Activated naive CD8-positive, alpha-beta T cell treated with anti-CD3 and anti-CD28 coated beads for 36 hours (primary cell): Measurements from ENCODE around the gene IP6K3. TPM values are rescaled to one million over a fixed set of nuclear protein-coding genes. Genes with fewer than 3 reads are reported as not detected.

Source experiments
- DNase-seq: peaks from one replicate; pipeline ENCODE4 v3.0.0; 2021
- H3K27ac Mint-ChIP-seq: one replicate; pipeline ENCODE4 v1.8.0; 2022; ENCODE audit warnings: mild to moderate bottlenecking, moderate library complexity, mixed read lengths
- H3K27me3 Mint-ChIP-seq: one replicate; pipeline ENCODE4 v1.8.0; 2022; ENCODE audit warnings: mild to moderate bottlenecking, mixed read lengths
- H3K36me3 Mint-ChIP-seq: one replicate; pipeline ENCODE4 v1.8.0; 2021; ENCODE audit warnings: mild to moderate bottlenecking, mixed read lengths
- H3K4me1 Mint-ChIP-seq: one replicate; pipeline ENCODE4 v1.8.0; 2021; ENCODE audit warnings: mixed read lengths
- H3K4me3 Mint-ChIP-seq: one replicate; pipeline ENCODE4 v1.8.0; 2022; ENCODE audit warnings: mild to moderate bottlenecking, moderate library complexity, mixed read lengths
- H3K9me3 Mint-ChIP-seq: one replicate; pipeline ENCODE4 v1.8.0; 2022; ENCODE audit warnings: mixed read lengths
- total RNA-seq, 2 experiments: library from RNA; stranded (reverse); gene quantifications; one replicate each; pipeline ENCODE4 v1.2.3, GENCODE V29; 2021

IP6K3 gene, protein sequence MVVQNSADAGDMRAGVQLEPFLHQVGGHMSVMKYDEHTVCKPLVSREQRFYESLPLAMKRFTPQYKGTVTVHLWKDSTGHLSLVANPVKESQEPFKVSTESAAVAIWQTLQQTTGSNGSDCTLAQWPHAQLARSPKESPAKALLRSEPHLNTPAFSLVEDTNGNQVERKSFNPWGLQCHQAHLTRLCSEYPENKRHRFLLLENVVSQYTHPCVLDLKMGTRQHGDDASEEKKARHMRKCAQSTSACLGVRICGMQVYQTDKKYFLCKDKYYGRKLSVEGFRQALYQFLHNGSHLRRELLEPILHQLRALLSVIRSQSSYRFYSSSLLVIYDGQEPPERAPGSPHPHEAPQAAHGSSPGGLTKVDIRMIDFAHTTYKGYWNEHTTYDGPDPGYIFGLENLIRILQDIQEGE
- not detected for total RNA-seq

DNA sequence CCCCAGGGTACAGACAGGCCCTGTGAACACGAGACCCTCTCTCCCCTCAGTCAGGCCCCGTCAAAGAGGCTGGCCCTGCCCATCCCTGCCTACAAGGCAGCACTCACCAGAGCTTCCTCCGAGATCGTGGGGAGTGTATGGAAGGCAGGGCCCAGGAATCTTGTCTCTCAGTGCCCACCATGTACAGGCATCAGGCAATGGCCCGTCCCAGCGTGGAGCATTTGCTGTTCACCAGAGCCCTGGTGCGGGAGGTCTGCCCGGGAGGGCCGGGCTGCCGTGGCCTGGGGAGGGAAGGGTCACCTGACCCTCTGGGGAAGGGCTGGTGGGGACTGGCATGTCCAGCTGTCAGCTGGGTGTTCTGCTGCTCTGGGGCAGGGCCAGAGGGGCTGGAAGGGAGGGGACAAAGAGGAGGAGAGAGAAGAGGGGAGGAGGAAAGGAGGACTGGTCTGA is at the start of gene IP6K3:
Gene IP6K3, minus strand, starts transcription at position 255 of the 450 bp plus-strand sequence. CDS start 11,429 bp downstream, outside the sequence.
- Mint-ChIP-seq H3K4me3 (no peak within 1 kb of the TSS), H3K9me3 (no peaks in the 10 kb centered on the region), H3K4me1 (no peaks in the 10 kb centered on the region), H3K27ac (no peak within 1 kb of the TSS), H3K27me3 (peaks cover 10% of the 10 kb centered on the region), H3K36me3 (no peaks in the 10 kb centered on the region)
- DNase-seq = no peak

DNA sequence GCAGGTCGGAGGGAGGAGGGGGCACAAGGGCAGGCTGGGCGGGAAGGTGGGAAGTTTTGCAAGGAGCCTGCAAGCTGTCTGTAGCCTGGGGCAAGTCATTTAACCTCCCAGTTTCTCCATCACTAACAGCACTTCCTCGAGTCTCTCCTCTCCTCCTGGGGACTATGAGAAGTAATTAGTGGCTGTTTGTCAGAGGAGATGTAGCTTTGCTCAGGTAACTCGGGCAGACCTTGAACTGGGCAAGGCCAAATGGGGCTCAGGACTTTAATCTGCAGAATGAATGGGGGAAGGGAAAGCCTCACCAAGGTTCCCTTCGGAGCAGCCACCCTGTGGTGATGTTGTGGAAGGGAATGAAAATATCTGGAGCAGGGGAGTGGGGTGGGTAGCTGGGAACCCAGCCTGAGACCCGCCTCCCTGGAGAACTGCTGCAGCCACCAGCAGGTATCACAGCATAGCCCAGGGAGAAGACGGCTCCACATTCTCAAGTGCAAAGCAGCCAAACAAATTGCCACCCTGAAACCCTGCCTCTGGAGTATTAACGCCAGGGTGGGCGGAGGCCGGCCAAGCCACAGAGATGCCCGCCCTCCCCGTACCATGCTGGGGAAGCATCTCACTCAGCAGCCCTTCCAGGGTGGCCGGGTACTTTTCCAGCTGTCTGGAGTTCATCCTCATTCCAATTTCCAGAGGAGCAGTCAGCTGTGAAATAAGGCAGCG is 48.4 kb upstream of the IP6K3 start:
- H3K4me3 Mint-ChIP-seq = no peak overlapping the region
- no peaks in the 10 kb centered on the region for H3K36me3 Mint-ChIP-seq
- DNase-seq = no peak
- H3K27me3 Mint-ChIP-seq = peaks cover 14% of the 10 kb centered on the region
- no peaks in the 10 kb centered on the region for H3K9me3 Mint-ChIP-seq
- H3K27ac Mint-ChIP-seq = no peak overlapping the region
- H3K4me1 Mint-ChIP-seq = no peaks in the 10 kb centered on the region

DNA sequence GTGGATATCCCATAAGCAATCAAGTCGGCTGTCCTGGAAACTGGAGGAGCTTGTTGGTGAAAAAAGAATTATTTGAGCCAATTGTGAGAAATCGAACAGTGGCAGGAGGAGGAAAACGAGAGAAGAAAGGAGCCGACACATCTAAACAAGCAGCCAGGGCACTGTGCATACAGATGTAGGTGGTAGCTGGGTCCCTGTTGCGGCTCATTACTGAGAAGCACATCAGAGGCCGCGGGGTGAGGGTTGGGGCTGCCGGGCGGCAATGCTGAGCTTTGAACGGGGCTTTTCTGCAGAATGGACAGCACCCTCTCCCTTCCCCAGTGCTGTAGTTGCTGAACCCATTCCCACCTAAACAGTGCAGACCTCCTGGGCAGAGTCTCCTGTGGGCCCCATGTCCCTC is 46.3 kb upstream of the IP6K3 start:
- Mint-ChIP-seq H3K27me3 (peaks cover 9% of the 10 kb centered on the region), H3K4me3 (no peak overlapping the region), H3K9me3 (no peaks in the 10 kb centered on the region), H3K36me3 (peaks cover under 1% of the 10 kb centered on the region), H3K27ac (no peak overlapping the region), H3K4me1 (peaks cover 9% of the 10 kb centered on the region)
- DNase-seq = no peak

DNA sequence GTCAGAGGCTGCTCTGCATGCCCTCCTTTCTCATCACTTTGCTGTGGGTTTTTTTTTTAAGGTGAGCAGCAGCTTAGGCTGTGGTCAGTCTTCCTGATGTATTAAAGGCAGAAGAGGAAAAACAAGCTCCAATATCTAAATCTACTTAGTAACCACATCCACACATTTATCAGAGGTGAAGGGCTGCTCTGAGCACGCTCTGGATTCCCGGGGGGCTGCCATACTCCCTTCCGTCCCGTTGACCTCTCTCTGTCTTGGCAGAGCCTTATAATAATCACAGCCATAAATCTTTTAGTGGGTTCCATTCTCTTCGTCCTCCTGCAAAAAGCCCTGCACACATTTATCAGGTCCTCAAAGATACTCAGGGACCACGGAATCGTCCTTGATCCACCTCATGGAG is 44.9 kb upstream of the IP6K3 start:
- Mint-ChIP-seq H3K9me3 (no peaks in the 10 kb centered on the region), H3K27me3 (no peaks in the 10 kb centered on the region), H3K27ac (no peak overlapping the region), H3K4me3 (no peak overlapping the region), H3K4me1 (peaks cover 21% of the 10 kb centered on the region), H3K36me3 (peaks cover 4% of the 10 kb centered on the region)
- no peak for DNase-seq

DNA sequence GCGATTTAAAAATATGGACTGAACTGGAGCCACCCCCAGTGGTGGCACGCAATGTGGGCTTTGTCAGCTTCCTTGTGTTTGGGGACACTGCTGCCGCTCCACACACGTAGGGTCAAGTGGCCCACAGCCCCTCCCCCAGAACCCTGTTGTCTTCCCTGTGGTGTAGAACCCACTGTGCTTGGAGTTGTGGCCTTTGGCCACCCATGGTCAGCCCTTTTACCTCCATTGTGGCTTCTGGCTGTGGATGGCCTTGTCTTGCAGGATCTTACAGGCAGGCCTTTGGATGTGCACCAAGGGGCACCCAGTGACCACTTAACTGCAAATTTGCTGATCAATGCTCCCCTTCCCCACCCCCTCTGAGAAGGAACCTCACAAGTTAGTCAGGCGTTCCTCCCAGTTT is 44.2 kb upstream of the IP6K3 start:
- H3K27me3 Mint-ChIP-seq = no peaks in the 10 kb centered on the region
- H3K4me3 Mint-ChIP-seq = no peak overlapping the region
- DNase-seq = no peak
- H3K36me3 Mint-ChIP-seq = peaks cover 8% of the 10 kb centered on the region
- H3K9me3 Mint-ChIP-seq = no peaks in the 10 kb centered on the region
- no peak overlapping the region for H3K27ac Mint-ChIP-seq
- H3K4me1 Mint-ChIP-seq = peaks cover 28% of the 10 kb centered on the region

DNA sequence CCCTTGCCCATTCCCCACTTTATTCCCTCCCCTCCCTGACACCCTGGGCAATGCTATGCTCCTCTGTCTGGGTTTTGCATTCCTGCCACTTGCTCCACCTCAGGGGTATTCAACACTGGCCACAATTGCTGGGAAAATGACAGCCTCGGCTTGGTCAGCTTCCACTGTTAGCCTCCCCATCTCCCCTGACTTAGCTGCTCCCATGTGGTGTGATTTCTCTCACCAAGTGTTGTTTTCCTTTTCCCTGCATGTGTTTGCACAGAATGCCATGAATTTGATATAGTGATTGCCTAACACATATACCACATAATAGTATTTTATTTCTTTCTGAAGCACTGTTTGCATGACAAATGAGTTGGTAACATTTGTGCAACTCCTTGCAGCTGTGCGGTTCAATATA is 43.7 kb upstream of the IP6K3 start:
- no peak overlapping the region for H3K4me3 Mint-ChIP-seq
- peaks cover 33% of the 10 kb centered on the region for H3K4me1 Mint-ChIP-seq
- H3K27ac Mint-ChIP-seq = no peak overlapping the region

DNA sequence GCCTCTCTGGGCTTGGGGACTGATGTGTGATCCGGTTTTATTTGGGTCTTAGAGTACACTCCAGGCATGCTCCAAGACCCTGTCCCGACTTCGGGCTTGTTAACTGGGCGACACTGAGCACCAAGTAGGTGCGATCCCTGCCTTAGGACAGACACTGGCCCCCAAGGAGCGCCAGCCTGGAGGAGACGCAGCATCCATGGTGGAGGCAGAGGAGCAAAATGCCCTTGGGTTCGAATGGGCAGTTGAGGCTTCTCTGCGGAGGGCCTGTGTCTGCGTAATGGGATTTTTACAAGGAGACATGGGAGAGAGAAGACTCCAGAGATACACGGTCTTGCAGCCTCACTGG is 42.8 kb upstream of the IP6K3 start:
- H3K4me1 Mint-ChIP-seq = peaks cover 42% of the 10 kb centered on the region
- no peak for DNase-seq
- no peaks in the 10 kb centered on the region for H3K9me3 Mint-ChIP-seq
- no peaks in the 10 kb centered on the region for H3K27me3 Mint-ChIP-seq
- H3K27ac Mint-ChIP-seq = peak overlapping the region; percentile 82
- H3K36me3 Mint-ChIP-seq = peaks cover 14% of the 10 kb centered on the region
- H3K4me3 Mint-ChIP-seq = peak overlapping the region; percentile 78

More for the DNA sequence above, 43.7 kb upstream of the IP6K3 start:
- Mint-ChIP-seq H3K9me3 (no peaks in the 10 kb centered on the region), H3K36me3 (peaks cover 8% of the 10 kb centered on the region), H3K27me3 (no peaks in the 10 kb centered on the region)
- no peak for DNase-seq

DNA sequence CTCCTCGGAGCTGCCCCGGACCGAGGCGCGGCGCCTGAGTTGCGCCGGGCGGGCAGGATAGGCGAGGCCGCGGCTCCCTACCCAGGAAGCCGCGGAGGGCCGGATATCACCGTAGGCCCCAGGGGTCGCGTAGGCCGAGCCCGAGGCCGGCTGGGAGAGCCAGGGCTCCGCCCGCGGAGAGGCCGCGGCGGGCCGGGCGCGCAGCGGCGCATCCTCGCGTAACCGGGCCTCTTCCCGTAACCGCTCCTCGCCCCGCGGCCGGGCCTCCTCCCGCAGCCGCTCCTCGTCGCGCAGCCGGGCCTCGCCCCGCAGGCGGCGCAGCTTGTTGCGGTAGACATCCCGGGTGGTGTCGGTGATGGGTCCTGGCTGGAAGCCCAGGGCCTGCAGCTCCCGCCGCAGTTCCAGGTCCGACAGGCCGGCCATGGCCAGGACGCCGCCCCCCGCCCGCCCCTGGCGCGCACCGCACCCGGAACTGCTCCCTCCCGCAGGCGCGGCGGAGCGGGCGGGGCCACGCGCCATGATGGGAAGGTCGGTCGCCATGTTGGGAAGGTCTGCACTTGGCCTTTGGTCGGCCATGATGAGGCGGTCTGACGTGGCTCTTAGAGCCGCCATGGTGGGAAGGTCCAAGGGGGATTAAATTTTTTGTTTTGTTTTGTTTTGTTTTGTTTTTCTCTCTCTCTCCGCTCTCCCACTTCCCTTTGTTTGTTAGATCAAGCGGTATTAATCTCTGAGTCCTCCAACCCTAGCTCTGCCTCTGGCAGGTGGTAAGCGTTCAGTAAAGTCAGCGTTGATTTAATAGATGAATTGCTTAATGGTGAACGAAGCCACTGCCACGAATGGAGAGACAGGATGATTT is 42.2 kb upstream of the IP6K3 start, which contains the start of gene LEMD2:
Gene LEMD2, minus strand, starts transcription at position 437 of the 856 bp plus-strand sequence. Its CDS starts 14 bp downstream, at position 423.
- H3K27ac Mint-ChIP-seq = peak within 1 kb of the TSS; percentile 96
- H3K27me3 Mint-ChIP-seq = no peaks in the 10 kb centered on the region
- peak; percentile 94 for DNase-seq
- H3K4me1 Mint-ChIP-seq = peaks cover 42% of the 10 kb centered on the region
- H3K4me3 Mint-ChIP-seq = peak within 1 kb of the TSS; percentile 94
- H3K9me3 Mint-ChIP-seq = no peaks in the 10 kb centered on the region
- peaks cover 14% of the 10 kb centered on the region for H3K36me3 Mint-ChIP-seq

DNA sequence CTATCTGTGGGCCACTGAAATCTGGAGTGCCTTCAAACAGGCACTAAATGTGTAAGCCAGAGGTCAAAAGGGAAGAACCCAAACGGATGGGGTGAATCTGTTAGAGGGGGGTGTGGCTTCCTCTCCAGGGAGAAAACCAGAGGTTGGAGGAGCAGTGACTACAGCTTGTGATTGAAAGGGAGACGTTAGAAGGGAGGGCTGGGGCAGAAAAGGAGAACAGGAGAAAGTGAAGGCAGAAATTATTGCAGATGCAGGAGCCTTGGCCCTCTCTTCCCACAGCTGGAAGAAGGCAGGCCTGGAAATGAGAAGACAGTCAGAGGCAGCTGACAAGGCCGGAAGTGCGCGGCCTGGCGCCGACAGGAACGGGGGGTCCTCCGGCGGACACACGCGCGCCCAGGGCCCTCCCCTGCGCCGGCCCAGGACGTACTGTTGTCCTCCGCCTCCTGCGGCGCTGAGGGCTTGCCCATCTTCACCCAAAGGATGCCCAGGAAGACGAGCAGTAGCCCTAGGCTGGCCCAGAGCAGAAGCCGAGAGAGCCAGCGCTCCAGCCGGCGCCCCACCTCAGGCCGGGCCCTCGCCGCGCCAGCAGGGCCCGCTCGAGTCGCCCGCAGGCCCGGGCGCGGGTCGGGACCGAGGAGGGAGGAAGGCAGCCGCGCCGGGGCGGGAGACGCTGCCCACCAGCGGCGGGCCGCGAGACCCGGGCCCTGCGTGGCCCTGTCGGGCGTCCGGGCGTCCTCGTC is 41.4 kb upstream of the IP6K3 start:
- Mint-ChIP-seq H3K4me3 (peak overlapping the region; percentile 94), H3K27ac (peak overlapping the region; percentile 96), H3K36me3 (peaks cover 19% of the 10 kb centered on the region), H3K9me3 (no peaks in the 10 kb centered on the region), H3K4me1 (peaks cover 45% of the 10 kb centered on the region), H3K27me3 (no peaks in the 10 kb centered on the region)
- DNase-seq = peak; percentile 72

DNA sequence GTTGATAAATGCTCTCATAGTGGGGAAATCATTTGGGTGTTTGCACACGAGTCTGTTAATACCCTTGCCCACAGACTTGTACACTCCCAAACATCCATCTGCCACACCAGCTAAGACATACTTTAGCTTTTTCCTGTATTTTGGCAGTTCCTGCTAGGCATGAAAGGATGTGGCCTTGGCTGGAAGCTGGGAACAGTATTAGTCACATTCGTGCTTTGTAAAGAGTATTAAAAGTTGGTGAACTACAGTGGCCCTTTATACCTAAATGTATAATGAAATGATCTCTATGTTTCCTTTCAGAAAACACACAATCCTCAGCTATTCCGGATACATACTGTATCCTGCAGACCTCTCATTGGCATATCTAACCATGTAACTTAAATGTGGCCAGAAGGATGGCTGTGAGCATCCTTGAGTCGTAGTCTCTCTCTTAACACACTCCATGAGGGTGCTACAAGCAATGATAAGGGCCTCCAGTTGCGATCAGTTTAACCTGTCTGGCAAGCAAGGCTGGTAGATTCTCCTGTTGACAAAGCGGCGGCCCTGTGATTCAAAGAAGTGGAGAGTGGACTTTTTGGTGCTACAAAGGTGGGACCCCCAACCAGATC is 40.7 kb upstream of the IP6K3 start:
- H3K4me1 Mint-ChIP-seq = peaks cover 45% of the 10 kb centered on the region
- peak overlapping the region; percentile 94 for H3K4me3 Mint-ChIP-seq
- no peaks in the 10 kb centered on the region for H3K9me3 Mint-ChIP-seq
- peak overlapping the region; percentile 96 for H3K27ac Mint-ChIP-seq
- peaks cover 20% of the 10 kb centered on the region for H3K36me3 Mint-ChIP-seq
- DNase-seq = no peak
- no peaks in the 10 kb centered on the region for H3K27me3 Mint-ChIP-seq

DNA sequence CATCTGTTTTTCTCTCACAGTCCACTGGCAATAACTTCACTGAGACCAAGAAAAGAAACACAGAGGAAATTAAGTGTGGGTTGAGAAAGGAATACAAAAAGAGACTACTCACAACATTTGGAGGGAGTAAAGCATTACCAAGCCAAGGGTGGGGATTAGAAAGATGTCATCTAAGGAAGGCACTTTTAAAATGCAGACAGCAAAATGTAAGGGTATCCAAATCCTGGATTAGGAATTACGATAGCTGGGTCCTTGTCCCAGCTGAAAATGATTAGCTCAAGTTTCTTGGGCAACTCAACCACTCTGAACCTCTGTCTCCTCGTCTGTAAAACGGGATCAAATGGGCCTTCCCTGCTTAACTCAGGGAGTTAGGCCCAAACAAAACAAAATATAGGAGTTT is 40.0 kb upstream of the IP6K3 start:
- H3K36me3 Mint-ChIP-seq = peaks cover 25% of the 10 kb centered on the region
- H3K27ac Mint-ChIP-seq = peak overlapping the region; percentile 43
- H3K4me3 Mint-ChIP-seq = peak overlapping the region; percentile 43
- H3K9me3 Mint-ChIP-seq = no peaks in the 10 kb centered on the region
- H3K4me1 Mint-ChIP-seq = peaks cover 50% of the 10 kb centered on the region
- no peaks in the 10 kb centered on the region for H3K27me3 Mint-ChIP-seq
- DNase-seq = no peak

DNA sequence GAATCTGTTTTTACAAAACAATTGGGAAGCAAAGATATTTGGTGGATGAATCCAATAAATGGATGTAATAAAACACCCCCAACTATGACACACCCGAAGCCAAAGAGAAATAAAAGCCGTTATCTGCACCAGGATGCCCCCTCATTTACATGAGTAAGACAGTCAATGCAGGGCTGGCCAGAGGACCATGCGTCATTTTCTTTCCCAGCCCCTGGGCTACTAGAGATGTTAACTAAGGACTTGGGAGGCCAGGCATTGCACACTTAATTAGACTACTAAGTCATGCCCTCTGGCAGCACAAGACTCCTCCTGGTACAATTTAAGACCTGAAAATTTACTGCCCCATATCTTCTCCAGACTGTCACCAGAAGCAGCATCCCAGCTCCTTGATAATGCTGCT is 39.1 kb upstream of the IP6K3 start:
- Mint-ChIP-seq H3K9me3 (no peaks in the 10 kb centered on the region), H3K27ac (peak overlapping the region; percentile 35), H3K27me3 (no peaks in the 10 kb centered on the region), H3K4me1 (peaks cover 50% of the 10 kb centered on the region), H3K4me3 (no peak overlapping the region), H3K36me3 (peaks cover 25% of the 10 kb centered on the region)
- DNase-seq = no peak

DNA sequence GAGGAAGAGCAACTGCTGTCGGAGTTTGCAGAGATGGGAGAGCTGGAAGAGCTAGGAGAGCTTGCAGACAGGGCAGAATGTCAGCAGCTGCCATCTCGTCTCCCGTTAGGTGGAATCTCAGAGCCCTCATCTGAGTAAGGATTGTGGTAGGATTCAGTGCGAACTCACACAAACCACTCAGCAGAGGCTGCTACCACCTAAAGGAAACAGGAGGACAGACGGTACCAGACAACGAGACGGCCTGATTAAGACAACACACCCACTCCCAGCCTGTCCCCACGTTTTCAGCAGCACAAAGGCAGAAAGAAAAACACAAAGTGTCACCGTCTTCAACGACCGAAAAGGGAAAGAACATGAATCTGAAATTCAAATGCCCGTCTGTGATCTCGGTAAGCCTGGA is 38.1 kb upstream of the IP6K3 start:
- Mint-ChIP-seq H3K4me3 (no peak overlapping the region), H3K27ac (no peak overlapping the region), H3K4me1 (peaks cover 49% of the 10 kb centered on the region), H3K27me3 (no peaks in the 10 kb centered on the region), H3K36me3 (peaks cover 29% of the 10 kb centered on the region), H3K9me3 (no peaks in the 10 kb centered on the region)
- DNase-seq = no peak
